GM08714 (cell line): Measurements from ENCODE around the gene ADAMTS15.

ENCODE experiments used
- H3K4me3 ChIP-seq: fragments of 200-500 bp; sonication (Bioruptor generic); 2 replicates; pipeline ENCODE4 v1.5.1; 2014; ENCODE audit warnings: mild to moderate bottlenecking, low read length, inconsistent platforms
- ZNF274 ChIP-seq: IDR thresholded peaks from 2 replicates; pipeline ENCODE4 v1.6.1; 2012; ENCODE audit warnings: mild to moderate bottlenecking, low read depth, low read length

Gene ADAMTS15

DNA sequence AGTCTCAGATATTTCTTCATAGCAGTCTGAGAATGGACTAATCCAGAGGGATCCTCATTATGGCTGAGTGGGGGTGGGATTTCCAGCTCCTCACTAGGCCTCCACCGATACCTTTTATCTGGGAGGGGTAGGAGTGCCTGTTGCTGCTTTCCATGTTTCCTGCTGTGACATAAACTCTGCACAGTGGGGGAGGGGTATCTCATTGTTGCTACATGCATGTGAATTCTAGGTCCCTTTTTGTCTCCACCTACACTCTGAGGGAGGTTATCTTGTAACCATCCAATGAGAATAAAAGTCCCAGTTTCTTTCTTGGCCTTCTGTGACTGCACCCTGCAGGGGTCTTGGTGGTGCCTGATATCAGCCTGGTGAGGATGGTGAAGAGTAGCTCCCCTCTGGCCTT lies 60.5 kb downstream of the ADAMTS15 start:
- no peak overlapping the region for H3K4me3 ChIP-seq
- no peak for TF ChIP-seq ZNF274

DNA sequence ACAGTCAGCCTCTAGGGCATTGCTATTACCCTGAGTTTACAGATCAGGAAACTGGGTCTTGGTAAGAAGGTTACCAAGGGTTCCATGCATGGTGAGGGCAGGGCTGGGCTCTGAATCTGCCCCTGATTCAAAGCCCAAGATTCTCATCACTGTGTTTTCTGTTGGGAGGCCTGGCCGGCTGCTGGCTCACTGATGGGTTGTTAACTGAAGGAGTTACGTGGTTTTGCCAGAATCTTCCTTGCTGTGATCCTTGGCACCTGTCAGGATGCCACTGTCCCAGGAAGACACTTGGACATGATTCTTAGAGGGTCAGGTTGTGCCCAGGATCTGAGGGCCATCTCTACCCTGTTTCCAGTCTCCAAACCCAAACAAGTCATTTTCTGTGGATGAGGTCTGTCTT lies 61.5 kb downstream of the ADAMTS15 start:
- TF ChIP-seq ZNF274, result no peak
- H3K4me3 ChIP-seq, result no peak overlapping the region

DNA sequence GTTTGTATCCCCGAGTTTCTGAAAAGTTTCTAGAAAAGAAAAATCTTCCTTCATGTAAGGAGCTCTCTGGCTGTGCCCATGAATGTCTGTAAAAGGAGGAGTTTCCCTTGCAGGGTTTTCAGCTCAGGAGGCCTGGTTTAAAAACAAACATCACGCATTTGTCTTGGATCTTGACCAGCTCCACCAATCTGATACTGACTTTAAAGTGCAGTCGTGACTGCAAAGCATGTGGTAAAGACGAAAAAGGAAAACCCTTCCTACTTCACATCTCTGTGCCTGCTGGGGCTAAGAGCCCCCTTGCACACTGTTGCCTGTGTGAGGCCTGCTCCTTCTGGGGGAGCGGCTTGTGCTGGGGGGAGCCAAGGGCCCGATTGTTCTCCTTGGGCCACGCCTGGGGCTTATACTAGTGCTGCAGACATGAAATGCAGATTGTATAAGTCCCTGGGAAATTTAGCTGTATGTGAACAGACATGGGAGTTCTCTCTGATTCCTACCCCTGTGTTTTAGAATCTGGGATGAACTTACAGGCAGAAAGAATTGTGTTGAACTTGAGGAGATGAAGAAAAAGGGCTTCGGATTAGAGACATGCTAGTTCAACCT lies 62.1 kb downstream of the ADAMTS15 start:
- TF ChIP-seq ZNF274, result no peak

DNA sequence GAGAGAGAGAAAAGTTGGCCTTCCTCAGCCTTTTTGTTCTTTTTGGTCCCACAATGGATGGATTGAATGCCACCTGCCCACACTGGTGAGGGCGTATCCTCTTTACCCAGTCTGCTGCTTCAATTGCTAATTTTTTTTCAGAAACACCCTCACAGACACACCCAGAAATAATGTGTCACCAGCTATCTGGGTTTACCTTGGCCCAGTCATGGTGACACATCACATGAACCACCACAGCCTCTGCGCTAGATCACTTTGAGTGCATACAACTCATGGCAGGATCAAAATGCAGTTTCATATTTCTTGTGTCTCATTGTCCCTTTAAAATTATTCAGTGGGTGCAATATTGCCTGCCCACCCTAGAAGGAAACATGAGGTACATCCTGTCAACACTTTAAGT lies 63.3 kb downstream of the ADAMTS15 start:
- no peak for TF ChIP-seq ZNF274
- no peak overlapping the region for H3K4me3 ChIP-seq

More for the DNA sequence above, 62.1 kb downstream of the ADAMTS15 start:
- H3K4me3 ChIP-seq, result no peak overlapping the region

DNA sequence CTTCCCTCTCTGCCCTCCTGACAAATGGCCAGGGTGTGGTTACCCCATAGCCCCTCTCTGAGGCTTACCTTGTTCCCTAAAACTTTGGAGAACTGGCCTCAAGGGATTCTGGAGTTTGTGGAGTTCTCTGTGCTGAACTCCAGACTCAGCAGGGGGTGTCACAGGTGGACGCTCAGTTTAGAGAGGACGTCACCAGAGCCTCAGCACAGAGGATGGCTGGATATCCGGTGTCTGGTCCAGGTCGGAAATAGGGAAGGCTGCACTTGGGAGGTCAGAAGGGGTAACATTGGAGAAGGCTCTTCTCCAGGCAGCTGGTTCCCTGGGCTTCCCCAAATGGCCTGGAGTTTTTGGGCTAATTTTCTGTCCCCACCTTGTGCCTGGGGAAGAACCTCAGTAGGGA lies 64.2 kb downstream of the ADAMTS15 start:
- H3K4me3 ChIP-seq, result no peak overlapping the region
- no peak for TF ChIP-seq ZNF274

DNA sequence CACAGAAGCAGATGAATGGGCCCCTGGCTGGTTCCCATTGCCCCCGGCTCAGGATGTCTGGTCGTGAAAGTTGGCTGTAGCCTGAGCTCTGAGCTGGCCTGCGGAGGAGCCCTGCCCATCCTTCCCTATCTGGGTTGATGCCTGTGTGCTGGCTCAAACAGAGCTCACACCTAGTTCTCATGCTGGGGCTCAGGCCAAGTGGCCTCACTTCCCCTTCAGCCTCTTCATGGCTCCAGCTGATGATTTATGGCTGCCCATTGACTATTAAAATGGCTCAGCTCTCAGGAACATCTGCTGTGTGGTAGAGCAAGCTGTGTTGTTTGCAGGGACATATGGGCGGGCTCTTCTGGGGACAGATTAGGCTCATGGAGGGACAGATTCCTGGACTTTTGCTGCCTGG lies 64.7 kb downstream of the ADAMTS15 start:
- H3K4me3 ChIP-seq, result no peak overlapping the region
- TF ChIP-seq ZNF274, result no peak

DNA sequence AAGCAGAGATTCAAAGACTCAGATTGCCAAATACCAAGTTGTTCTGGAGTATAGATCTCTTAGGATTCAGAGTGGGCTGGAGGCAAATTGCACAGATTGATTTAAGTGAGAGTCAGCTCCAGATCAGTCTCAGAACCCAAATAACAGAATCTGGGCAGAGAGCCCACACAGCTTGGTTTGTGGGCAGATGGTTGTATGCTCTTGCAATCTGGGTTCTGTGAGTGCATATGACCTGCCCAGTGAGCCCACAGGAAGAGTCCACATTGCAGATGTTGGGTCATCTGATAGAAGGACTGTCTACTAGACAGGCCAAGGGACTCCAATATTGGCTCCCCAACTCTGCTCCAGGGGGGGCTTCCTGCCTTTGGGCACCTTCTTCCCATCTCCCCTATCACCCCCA lies 65.9 kb downstream of the ADAMTS15 start:
- no peak overlapping the region for H3K4me3 ChIP-seq
- TF ChIP-seq ZNF274, result no peak

DNA sequence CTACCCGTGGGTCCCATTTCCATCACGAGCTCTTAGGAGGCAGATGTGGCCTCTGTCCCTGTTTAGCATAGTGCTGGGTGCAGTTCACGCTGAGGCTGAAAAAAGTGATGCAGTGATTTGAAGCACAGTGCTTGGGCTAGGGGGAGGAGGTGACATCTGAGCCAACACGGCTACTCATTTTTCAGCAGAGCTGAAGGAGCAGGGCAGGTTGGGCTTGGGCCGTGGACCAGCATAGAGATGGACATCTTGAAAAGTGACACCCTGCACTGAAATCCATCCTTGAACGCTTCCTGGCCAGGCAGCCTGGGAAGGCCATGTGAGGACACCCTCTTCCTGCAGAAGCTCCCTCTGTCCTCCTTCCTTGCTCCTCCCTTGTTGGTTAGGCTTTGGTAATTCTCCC lies 66.4 kb downstream of the ADAMTS15 start:
- no peak for TF ChIP-seq ZNF274
- no peak overlapping the region for H3K4me3 ChIP-seq

DNA sequence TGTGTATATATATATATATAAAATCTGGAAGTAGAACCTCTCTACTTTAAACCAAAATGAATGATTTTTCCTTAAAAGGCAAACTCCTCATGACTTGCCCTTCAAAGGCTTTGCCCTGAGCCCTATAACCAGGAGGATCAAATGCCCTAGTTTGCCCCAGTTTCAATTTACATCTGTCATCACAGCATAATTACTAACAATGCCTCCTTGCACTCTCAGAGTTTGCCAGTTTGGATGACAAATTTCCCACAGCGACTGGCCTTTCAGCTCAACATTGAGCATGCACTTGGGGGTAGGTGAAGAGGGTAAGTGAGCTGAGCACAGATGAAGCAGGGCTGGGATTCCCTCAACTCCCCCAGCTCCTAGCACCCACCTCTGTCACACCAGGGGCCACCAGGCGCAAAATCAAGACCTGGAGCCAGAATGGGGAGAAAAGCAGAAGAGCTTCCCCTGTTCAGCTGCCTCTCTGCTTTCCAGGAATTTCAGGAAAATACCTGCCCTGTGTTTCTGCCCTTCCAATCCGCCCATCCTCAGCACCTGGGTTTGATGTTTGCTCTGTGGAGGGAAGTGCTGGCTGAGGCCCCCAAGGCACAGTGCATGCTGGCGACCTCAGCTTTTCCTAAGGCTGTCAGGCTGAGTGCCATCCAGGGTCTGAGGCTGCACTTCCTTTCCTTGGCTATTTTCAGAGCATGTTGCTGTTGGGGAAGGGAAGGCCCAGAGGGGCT lies 67.5 kb downstream of the ADAMTS15 start:
- H3K4me3 ChIP-seq, result no peak overlapping the region

DNA sequence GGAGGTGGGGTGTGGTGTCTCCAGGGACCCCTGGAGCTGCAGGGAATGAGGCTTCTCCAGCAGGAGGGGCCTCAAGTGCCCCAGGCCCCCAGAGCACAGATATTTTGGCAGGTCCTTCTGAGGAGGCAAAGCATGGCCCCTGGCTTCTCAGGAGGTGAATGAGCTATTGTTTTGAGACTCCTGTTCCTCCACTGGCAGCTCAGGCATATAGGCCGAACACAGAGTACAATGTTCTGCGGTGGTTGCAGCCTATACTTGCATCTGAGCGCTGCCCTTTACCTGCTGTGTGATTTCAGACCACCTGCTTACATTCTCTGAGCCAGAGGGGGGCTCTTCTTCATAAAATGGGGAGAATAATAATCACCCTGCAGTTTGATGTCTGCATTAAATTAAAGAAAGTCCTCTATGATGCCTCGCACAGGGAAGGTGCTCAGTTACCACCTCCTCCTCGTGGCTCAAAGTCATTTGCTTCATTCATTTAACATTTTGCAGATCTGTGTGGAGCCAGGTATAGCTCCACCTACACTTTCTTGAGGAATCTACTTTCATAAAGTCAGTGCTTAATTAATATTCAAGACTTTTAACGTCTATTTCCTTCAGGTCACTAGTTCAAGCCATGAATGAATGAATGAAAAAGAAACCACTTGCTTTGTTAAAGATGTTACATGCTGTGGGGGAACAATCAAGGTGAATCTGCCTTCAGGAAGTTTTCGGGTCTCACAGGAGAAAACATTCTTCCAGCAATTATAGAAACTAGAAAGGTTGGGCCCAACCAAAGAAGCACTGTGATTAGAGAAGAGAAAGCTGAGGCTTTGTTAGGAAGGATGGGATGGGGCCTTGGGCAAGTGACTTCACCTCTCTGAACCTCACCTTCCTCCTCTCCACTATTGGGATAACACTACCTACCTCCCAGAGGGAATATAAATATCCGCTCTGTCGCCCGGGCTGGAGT lies 68.4 kb downstream of the ADAMTS15 start:
- H3K4me3 ChIP-seq, result no peak overlapping the region
- TF ChIP-seq ZNF274, result no peak

More for the DNA sequence above, 67.5 kb downstream of the ADAMTS15 start:
- no peak for TF ChIP-seq ZNF274

DNA sequence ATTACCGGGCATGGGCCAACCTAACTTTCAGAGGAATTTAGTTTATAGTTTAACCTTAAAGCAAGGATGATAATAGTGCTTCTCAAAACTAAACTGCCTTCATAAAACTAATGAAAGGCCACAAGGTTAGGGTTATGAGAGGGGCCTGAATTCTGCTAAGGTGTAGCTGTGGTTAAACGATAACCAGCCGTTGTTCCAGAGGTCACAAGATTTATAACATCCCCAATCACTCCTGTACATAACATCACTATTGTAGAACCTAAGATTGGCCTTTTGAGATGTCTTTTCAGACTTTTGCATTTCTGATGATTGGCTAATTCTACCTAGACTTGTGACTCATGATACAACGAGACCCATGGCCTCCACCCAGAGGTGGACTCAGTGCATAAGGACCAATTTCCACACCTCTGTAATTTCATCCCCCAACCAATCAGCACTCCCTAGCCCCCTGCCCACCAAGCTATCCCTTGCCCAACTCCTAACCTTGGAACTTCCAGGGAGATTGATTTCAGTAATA lies 69.8 kb downstream of the ADAMTS15 start:
- H3K4me3 ChIP-seq, result no peak overlapping the region
- no peak for TF ChIP-seq ZNF274

DNA sequence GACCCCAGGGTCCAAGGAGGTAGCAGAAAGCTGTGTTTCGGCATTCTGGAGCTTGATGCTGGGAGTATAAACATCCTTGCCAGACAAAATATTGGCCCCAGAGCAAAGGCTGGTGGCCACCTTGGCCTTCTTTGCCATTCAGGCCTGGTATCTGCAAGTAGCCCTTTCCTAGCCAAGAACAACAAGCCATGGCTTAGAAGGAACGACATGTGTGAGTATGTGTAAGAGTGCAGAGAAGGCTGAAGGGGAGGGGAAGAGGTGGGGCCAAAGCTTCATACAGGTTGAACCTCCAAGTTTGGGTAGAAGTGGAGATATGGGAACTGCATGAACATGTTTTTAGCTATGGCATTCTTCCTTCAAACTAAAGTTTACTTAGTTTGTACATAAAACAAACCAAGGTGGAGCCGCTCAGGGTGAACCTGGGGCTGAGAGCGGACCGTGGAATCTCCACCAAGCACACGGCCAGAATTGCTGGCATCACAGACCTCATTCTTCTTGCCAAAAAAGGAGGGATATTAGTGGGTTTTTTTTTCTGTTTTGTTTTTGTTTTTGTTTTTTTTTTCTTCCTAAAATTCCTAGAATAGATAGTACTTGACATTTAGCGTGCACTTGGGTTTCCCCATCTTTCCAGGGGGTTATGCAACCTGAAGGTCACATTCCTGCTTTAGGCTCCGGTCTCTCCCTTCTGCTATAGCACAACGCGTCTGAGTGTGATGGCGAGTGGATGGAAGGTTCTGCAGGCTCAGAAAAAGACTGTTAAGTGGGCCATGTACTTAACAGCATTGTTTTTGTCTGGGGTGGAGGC lies 70.9 kb downstream of the ADAMTS15 start:
- no peak overlapping the region for H3K4me3 ChIP-seq
- no peak for TF ChIP-seq ZNF274

DNA sequence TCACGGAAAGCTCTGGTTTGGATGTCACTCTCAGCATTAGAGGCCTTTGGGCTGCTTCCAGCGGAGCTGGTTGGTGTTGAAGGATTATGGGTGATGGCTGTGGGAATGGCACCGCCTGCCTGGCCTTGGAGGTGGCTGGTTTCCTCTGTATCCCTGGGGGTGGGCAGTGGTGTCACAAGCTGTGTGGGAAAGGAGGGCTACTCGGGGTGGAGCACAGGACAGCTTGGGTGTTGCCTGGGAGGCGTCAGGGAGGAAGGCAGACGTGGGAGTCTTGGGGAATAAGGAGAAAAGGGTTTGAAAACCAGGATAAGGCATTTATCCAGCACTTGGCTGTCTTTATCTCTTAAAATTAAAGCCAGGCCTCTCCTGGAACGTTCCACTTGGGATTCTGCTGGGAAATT lies 71.8 kb downstream of the ADAMTS15 start:
- TF ChIP-seq ZNF274, result no peak
- H3K4me3 ChIP-seq, result no peak overlapping the region
